T-helper 1 cell treated with Interleukin-12 subunit alpha and Interleukin-12 subunit beta and Interleukin-4 antibody, amounts not matched to agents 30 μg/mL and 1 μg/mL, for 36 hours (primary cell): ENCODE results near the gene DELE1.
"Not testable (repeated sequence)": the region's sequence is repeated elsewhere in the genome, so short reads cannot be mapped to it uniquely, and the experiment has no call there.

Experiments
- H3K27ac Mint-ChIP-seq: one replicate; pipeline ENCODE4 v1.8.0; 2021; ENCODE audit warnings: mild to moderate bottlenecking, mixed read lengths
- H3K27me3 Mint-ChIP-seq: one replicate; pipeline ENCODE4 v1.8.0; 2021; ENCODE audit warnings: low read depth, mixed read lengths
- H3K36me3 Mint-ChIP-seq: one replicate; pipeline ENCODE4 v1.8.0; 2021; ENCODE audit warnings: low read depth, mixed read lengths
- H3K4me1 Mint-ChIP-seq: one replicate; pipeline ENCODE4 v1.8.0; 2021; ENCODE audit warnings: low read depth, mixed read lengths
- H3K4me3 Mint-ChIP-seq: one replicate; pipeline ENCODE4 v1.8.0; 2021; ENCODE audit warnings: mild to moderate bottlenecking, moderate library complexity, mixed read lengths
- H3K9me3 Mint-ChIP-seq: one replicate; pipeline ENCODE4 v1.8.0; 2021; ENCODE audit warnings: mixed read lengths

DELE1 gene

GRCh38 chr5:141880961-141881801, 42.5 kb upstream of the DELE1 start:
- Mint-ChIP-seq H3K9me3 (no peaks in the 10 kb centered on the region), H3K36me3 (peaks cover 2% of the 10 kb centered on the region), H3K4me3 (no peak overlapping the region), H3K4me1 (peaks cover 24% of the 10 kb centered on the region), H3K27ac (no peak overlapping the region), H3K27me3 (peaks cover 84% of the 10 kb centered on the region)

DNA sequence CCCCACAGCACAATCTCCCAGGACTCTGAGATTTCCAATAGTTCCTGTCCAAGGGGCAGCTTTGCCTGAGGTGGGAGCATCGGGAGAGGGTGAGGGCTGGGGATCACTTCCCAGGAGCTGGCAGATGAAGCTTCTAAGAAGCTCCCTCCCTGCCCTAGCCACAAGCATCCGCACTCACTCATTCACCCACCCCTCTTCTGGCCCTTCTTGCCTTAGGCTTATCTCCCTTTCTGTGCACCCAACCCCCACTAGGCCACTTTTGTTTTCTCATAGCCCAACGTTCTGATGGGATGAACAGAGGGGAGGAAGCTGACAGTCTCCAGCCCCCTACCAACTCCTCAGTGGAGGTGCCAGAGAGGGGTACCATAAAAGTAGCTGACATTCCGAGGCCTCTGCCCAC, 41.8 kb upstream of the DELE1 start:
- Mint-ChIP-seq H3K27me3 (peaks cover 87% of the 10 kb centered on the region), H3K4me3 (no peak overlapping the region), H3K27ac (no peak overlapping the region), H3K4me1 (peaks cover 24% of the 10 kb centered on the region), H3K9me3 (no peaks in the 10 kb centered on the region), H3K36me3 (peaks cover 2% of the 10 kb centered on the region)

GRCh38 chr5:141882594-141883183, 41.0 kb upstream of the DELE1 start:
- no peak overlapping the region for H3K4me3 Mint-ChIP-seq
- H3K27ac Mint-ChIP-seq, result no peak overlapping the region
- peaks cover 79% of the 10 kb centered on the region for H3K27me3 Mint-ChIP-seq
- peaks cover 2% of the 10 kb centered on the region for H3K36me3 Mint-ChIP-seq
- H3K4me1 Mint-ChIP-seq, result peaks cover 17% of the 10 kb centered on the region
- no peaks in the 10 kb centered on the region for H3K9me3 Mint-ChIP-seq

DNA sequence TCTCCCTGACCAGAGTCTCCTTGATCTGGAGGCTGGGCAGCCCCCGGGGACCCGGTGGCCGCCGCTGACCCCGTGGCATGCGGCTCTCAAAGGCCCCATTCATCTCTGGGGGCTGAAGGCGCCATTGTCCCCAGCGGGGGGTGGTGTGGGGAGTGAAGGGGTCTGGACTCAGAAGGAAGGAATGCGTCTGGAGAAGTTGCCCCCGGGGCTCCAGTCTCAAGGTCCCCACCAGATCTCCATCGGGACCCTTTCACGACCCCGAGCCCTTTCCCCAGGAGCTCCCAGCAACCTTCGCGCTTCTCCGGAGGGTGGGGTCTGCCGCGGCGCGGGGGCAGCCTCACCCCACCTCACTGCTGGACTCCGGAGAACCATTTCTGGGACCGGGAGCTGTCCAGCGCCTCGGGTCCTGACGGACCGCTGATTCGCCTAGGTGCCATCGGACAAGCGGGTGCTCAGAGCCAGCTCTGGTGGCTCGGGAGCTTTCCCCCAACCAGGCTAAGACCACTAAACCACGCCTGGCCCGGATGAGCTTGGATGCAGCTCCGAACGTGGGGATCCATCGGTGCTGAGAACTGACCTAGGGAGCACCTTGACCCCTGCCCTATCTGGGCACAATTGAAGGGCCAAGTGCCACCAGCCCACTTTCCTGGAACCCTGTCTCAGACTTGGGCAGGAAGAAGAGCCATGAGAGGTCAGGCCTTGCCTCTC, 40.3 kb upstream of the DELE1 start:
- peaks cover 17% of the 10 kb centered on the region for H3K4me1 Mint-ChIP-seq
- peaks cover 2% of the 10 kb centered on the region for H3K36me3 Mint-ChIP-seq
- H3K27me3 Mint-ChIP-seq, result peaks cover 77% of the 10 kb centered on the region

GRCh38 chr5:141883892-141884318, 39.8 kb upstream of the DELE1 start:
- H3K9me3 Mint-ChIP-seq, result no peaks in the 10 kb centered on the region
- no peak overlapping the region for H3K4me3 Mint-ChIP-seq
- H3K27me3 Mint-ChIP-seq, result peaks cover 72% of the 10 kb centered on the region

More for the DNA sequence above, 40.3 kb upstream of the DELE1 start:
- Mint-ChIP-seq H3K9me3 (no peaks in the 10 kb centered on the region), H3K4me3 (no peak overlapping the region), H3K27ac (no peak overlapping the region)

GRCh38 chr5:141889282-141889871, 34.3 kb upstream of the DELE1 start:
- Mint-ChIP-seq H3K9me3 (no peaks in the 10 kb centered on the region), H3K4me3 (no peak overlapping the region), H3K36me3 (no peaks in the 10 kb centered on the region), H3K27ac (no peak overlapping the region), H3K27me3 (peaks cover 47% of the 10 kb centered on the region), H3K4me1 (peaks cover 3% of the 10 kb centered on the region)

More at GRCh38 chr5:141883892-141884318, 39.8 kb upstream of the DELE1 start:
- H3K4me1 Mint-ChIP-seq, result peaks cover 13% of the 10 kb centered on the region
- peaks cover 2% of the 10 kb centered on the region for H3K36me3 Mint-ChIP-seq
- H3K27ac Mint-ChIP-seq, result no peak overlapping the region

- not testable (repeated sequence) for H3K36me3 Mint-ChIP-seq, H3K9me3 Mint-ChIP-seq, H3K4me1 Mint-ChIP-seq, H3K27ac Mint-ChIP-seq, H3K4me3 Mint-ChIP-seq
- peaks cover 39% of the 10 kb centered on the region for H3K27me3 Mint-ChIP-seq
Measured at GRCh38 chr5:141890429-141890828, 33.2 kb upstream of the DELE1 start.

GRCh38 chr5:141897425-141897824, 26.2 kb upstream of the DELE1 start:
- no peak overlapping the region for H3K27ac Mint-ChIP-seq

DNA sequence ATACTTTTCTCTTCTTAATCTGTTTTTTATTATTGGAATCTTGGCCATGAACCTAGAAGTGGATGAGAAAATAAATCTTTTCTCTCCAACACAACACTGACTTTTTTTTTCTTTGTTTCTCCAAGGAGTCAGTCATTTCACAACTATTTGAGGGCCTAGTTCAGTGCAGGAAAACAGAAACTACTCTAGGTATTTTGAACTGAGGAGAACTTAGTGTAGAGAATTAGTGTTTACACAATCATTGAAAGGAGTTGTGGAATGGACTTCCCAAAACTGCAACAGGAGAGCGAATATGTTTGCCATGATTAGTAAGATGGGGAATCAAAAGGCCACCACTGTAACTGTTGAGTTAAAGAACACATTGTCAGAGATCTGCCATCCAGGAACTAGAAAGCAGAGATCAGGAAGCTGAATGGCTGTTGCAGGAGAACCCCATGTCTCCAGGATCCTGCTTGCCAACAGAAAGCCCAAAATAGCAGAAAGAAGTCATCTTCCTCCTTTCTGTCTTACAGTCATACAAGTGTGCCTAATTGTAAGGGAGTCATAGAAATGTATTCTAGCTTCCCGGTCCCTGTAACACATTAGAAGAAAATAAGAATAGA, 25.1 kb upstream of the DELE1 start:
- Mint-ChIP-seq H3K27me3 (peaks cover 34% of the 10 kb centered on the region), H3K4me3 (no peak overlapping the region), H3K36me3 (no peaks in the 10 kb centered on the region), H3K9me3 (no peaks in the 10 kb centered on the region), H3K27ac (no peak overlapping the region), H3K4me1 (no peaks in the 10 kb centered on the region)

More at GRCh38 chr5:141897425-141897824, 26.2 kb upstream of the DELE1 start:
- H3K4me3 Mint-ChIP-seq, result no peak overlapping the region
- H3K9me3 Mint-ChIP-seq, result no peaks in the 10 kb centered on the region
- peaks cover 32% of the 10 kb centered on the region for H3K27me3 Mint-ChIP-seq
- H3K36me3 Mint-ChIP-seq, result no peaks in the 10 kb centered on the region
- no peaks in the 10 kb centered on the region for H3K4me1 Mint-ChIP-seq

GRCh38 chr5:141902015-141902814, 21.5 kb upstream of the DELE1 start:
- no peak overlapping the region for H3K4me3 Mint-ChIP-seq

GRCh38 chr5:141903261-141903660, 20.4 kb upstream of the DELE1 start:
- no peaks in the 10 kb centered on the region for H3K9me3 Mint-ChIP-seq
- H3K4me1 Mint-ChIP-seq, result no peaks in the 10 kb centered on the region
- no peaks in the 10 kb centered on the region for H3K36me3 Mint-ChIP-seq
- no peak overlapping the region for H3K4me3 Mint-ChIP-seq
- no peak overlapping the region for H3K27ac Mint-ChIP-seq
- peaks cover 27% of the 10 kb centered on the region for H3K27me3 Mint-ChIP-seq

More at GRCh38 chr5:141902015-141902814, 21.5 kb upstream of the DELE1 start:
- Mint-ChIP-seq H3K27ac (no peak overlapping the region), H3K9me3 (no peaks in the 10 kb centered on the region), H3K4me1 (no peaks in the 10 kb centered on the region), H3K36me3 (no peaks in the 10 kb centered on the region), H3K27me3 (peaks cover 28% of the 10 kb centered on the region)

- Mint-ChIP-seq H3K27me3 (peaks cover 21% of the 10 kb centered on the region), H3K27ac (no peak overlapping the region), H3K36me3 (no peaks in the 10 kb centered on the region)
Measured at GRCh38 chr5:141904551-141904950, 19.1 kb upstream of the DELE1 start.

GRCh38 chr5:141906517-141906916, 17.2 kb upstream of the DELE1 start:
- peaks cover 23% of the 10 kb centered on the region for H3K27me3 Mint-ChIP-seq
- no peaks in the 10 kb centered on the region for H3K4me1 Mint-ChIP-seq
- H3K9me3 Mint-ChIP-seq, result no peaks in the 10 kb centered on the region
- H3K36me3 Mint-ChIP-seq, result no peaks in the 10 kb centered on the region
- H3K4me3 Mint-ChIP-seq, result no peak overlapping the region
- no peak overlapping the region for H3K27ac Mint-ChIP-seq

More at GRCh38 chr5:141904551-141904950, 19.1 kb upstream of the DELE1 start:
- Mint-ChIP-seq H3K4me3 (no peak overlapping the region), H3K9me3 (no peaks in the 10 kb centered on the region), H3K4me1 (no peaks in the 10 kb centered on the region)
